ENCODE measurements around the gene RALGAPA1.
A peak's percentile ranks its signal among the peaks of the same experiment; 100 is the strongest.
"Not testable (repeated sequence)": the region's sequence is repeated elsewhere in the genome, so short reads cannot be mapped to it uniquely, and the experiment has no call there.

The RALGAPA1 gene

GRCh38 chr14:35631071-35631805 is 177.9 kb downstream of the RALGAPA1 start:
- no peak overlapping the region for H3K4me3 ChIP-seq (replicated peaks; ENCODE audit: low read depth, low read length)
- no peak for TF ChIP-seq CTCF (IDR thresholded peaks at IDR 0.05; ENCODE audit: low read length, missing control alignments)
- DNase-seq (ENCODE audit: low read depth), result no peak

- no peak overlapping the region for H3K4me3 ChIP-seq (replicated peaks; ENCODE audit: low read depth, low read length)
- no peak for TF ChIP-seq CTCF (IDR thresholded peaks at IDR 0.05; ENCODE audit: low read length, missing control alignments)
- DNase-seq (ENCODE audit: low read depth), result peak; percentile 0
Observed at GRCh38 chr14:35628989-35629388, 180.1 kb downstream of the RALGAPA1 start.

- DNase-seq (ENCODE audit: low read depth); H3K4me3 ChIP-seq (replicated peaks; ENCODE audit: low read depth, low read length): not testable (repeated sequence)
Observed at GRCh38 chr14:35626947-35627346, 182.1 kb downstream of the RALGAPA1 start.

GRCh38 chr14:35621996-35622395 is 187.1 kb downstream of the RALGAPA1 start:
- H3K4me3 ChIP-seq (replicated peaks; ENCODE audit: low read depth, low read length); DNase-seq (ENCODE audit: low read depth): not testable (repeated sequence)

GRCh38 chr14:35619998-35620397 is 189.1 kb downstream of the RALGAPA1 start:
- H3K4me3 ChIP-seq (replicated peaks; ENCODE audit: low read depth, low read length); DNase-seq (ENCODE audit: low read depth): not testable (repeated sequence)

- not testable (repeated sequence) for H3K4me3 ChIP-seq (replicated peaks; ENCODE audit: low read depth, low read length); DNase-seq (ENCODE audit: low read depth)
Observed at GRCh38 chr14:35619461-35619860, 189.6 kb downstream of the RALGAPA1 start.

GRCh38 chr14:35617500-35617899 is 191.6 kb downstream of the RALGAPA1 start:
- no peak for TF ChIP-seq CTCF (IDR thresholded peaks at IDR 0.05; ENCODE audit: low read length, missing control alignments)
- no peak for DNase-seq (ENCODE audit: low read depth)
- H3K4me3 ChIP-seq (replicated peaks; ENCODE audit: low read depth, low read length), result no peak overlapping the region

GRCh38 chr14:35607380-35607779 is 201.7 kb downstream of the RALGAPA1 start:
- no peak for DNase-seq (ENCODE audit: low read depth)
- TF ChIP-seq CTCF (IDR thresholded peaks at IDR 0.05; ENCODE audit: low read length, missing control alignments), result no peak
- H3K4me3 ChIP-seq (replicated peaks; ENCODE audit: low read depth, low read length), result no peak overlapping the region

GRCh38 chr14:35600253-35600652 is 208.8 kb downstream of the RALGAPA1 start:
- H3K4me3 ChIP-seq (replicated peaks; ENCODE audit: low read depth, low read length), result no peak overlapping the region
- DNase-seq (ENCODE audit: low read depth), result no peak
- no peak for TF ChIP-seq CTCF (IDR thresholded peaks at IDR 0.05; ENCODE audit: low read length, missing control alignments)
